Adipose tissue (tissue), 3 donors: ENCODE measurements around the gene PRSS56. TPM values are rescaled to one million over a fixed set of nuclear protein-coding genes. Genes with fewer than 3 reads are reported as not detected.

Experiments used
- H3K27ac ChIP-seq: one replicate; pipeline ENCODE4 v1.5.1; 2013; ENCODE audit warnings: low read depth, low read length
- WGBS, 3 donors: extraction: QIAGEN DNeasy Blood & Tissue Kit; methylation state at CpG; one replicate each; pipeline ENCODE4 v1.1.7; 2013; 5-methylcytosine and 5-hydroxymethylcytosine counted together
- polyA plus RNA-seq, 3 donors: library from polyadenylated mRNA; stranded (reverse); fragments of 200-250 nt; gene quantifications; one replicate each; pipeline ENCODE4 v1.2.3, GENCODE V29; 2013
- donor health status: healthy with polysubstance abuse.
- donor health status: Bipolar disorder and iron deficiency.
- donor health status: healthy.

The PRSS56 gene
- polyA plus RNA-seq, 3 donors = not detected

- 72 to 81% (median 75%) methylated on average over 20 of the region's 20 CpGs for WGBS, 3 donors
- no peak overlapping the region for H3K27ac ChIP-seq
These were observed 23.5 kb upstream of the PRSS56 start for GRCh38 chr2:232496501-232497270.

GRCh38 chr2:232497348-232497747, 22.8 kb upstream of the PRSS56 start:
- WGBS, 3 donors = 80 to 86% (median 81%) methylated on average over 13 of the region's 13 CpGs
- H3K27ac ChIP-seq = no peak overlapping the region

- WGBS, 3 donors = 92 to 99% (median 96%) methylated on average over 3 of the region's 3 CpGs
- no peak overlapping the region for H3K27ac ChIP-seq
These were observed 21.7 kb upstream of the PRSS56 start for GRCh38 chr2:232498452-232498851.

- H3K27ac ChIP-seq = no peak overlapping the region
- 56 to 79% (median 77%) methylated on average over 9 of the region's 9 CpGs for WGBS, 3 donors
These were observed 18.8 kb upstream of the PRSS56 start for GRCh38 chr2:232501331-232501771.

- WGBS, 3 donors = 39 to 51% (median 41%) methylated on average over 10 of the region's 10 CpGs
- no peak overlapping the region for H3K27ac ChIP-seq
These were observed 18.3 kb upstream of the PRSS56 start for GRCh38 chr2:232501794-232502390.

GRCh38 chr2:232502511-232502910, 17.7 kb upstream of the PRSS56 start:
- WGBS, 3 donors = 13 to 31% (median 17%) methylated on average over 20 of the region's 21 CpGs

GRCh38 chr2:232502911-232503808, 17.0 kb upstream of the PRSS56 start:
- WGBS, 3 donors = 1 to 15% (median 1%) methylated on average over 49 to 74 of the region's 75 CpGs
- H3K27ac ChIP-seq = no peak overlapping the region

More at GRCh38 chr2:232502511-232502910, 17.7 kb upstream of the PRSS56 start:
- no peak overlapping the region for H3K27ac ChIP-seq

GRCh38 chr2:232503809-232504323, 16.3 kb upstream of the PRSS56 start:
- 24 to 68% (median 27%) methylated on average over 16 of the region's 16 CpGs for WGBS, 3 donors
- H3K27ac ChIP-seq = no peak overlapping the region

- 82 to 85% (median 83%) methylated on average over 2 of the region's 2 CpGs for WGBS, 3 donors
- H3K27ac ChIP-seq = no peak overlapping the region
These were observed 15.8 kb upstream of the PRSS56 start for GRCh38 chr2:232504438-232504837.

- WGBS, 3 donors = 51 to 53% (median 51%) methylated on average over 10 of the region's 10 CpGs
- H3K27ac ChIP-seq = no peak overlapping the region
These were observed 14.3 kb upstream of the PRSS56 start for GRCh38 chr2:232505856-232506255.

GRCh38 chr2:232506709-232507108, 13.5 kb upstream of the PRSS56 start:
- 65 to 76% (median 72%) methylated on average over 4 of the region's 4 CpGs for whole genome bisulfite sequencing, 3 donors
- H3K27ac ChIP-seq = no peak overlapping the region

- WGBS, 3 donors = 77 to 87% (median 84%) methylated on average over 7 of the region's 7 CpGs
- no peak overlapping the region for H3K27ac ChIP-seq
These were observed 11.9 kb upstream of the PRSS56 start for GRCh38 chr2:232508251-232508650.

- WGBS, 3 donors = 39 to 60% (median 46%) methylated on average over 11 of the region's 11 CpGs
- H3K27ac ChIP-seq = no peak overlapping the region
These were observed 8.8 kb upstream of the PRSS56 start for GRCh38 chr2:232511336-232511890.

- 69 to 76% (median 73%) methylated on average over 10 of the region's 10 CpGs for WGBS, 3 donors
- H3K27ac ChIP-seq = no peak overlapping the region
These were observed 7.6 kb upstream of the PRSS56 start for GRCh38 chr2:232512602-232513001.

- WGBS, 3 donors = 67 to 79% (median 79%) methylated on average over 5 of the region's 5 CpGs
- H3K27ac ChIP-seq = no peak overlapping the region
These were observed 6.8 kb upstream of the PRSS56 start for GRCh38 chr2:232513353-232513752.

GRCh38 chr2:232515639-232516038, 4.5 kb upstream of the PRSS56 start:
- 91 to 93% (median 92%) methylated on average over 7 of the region's 7 CpGs for WGBS, 3 donors
- no peak overlapping the region for H3K27ac ChIP-seq

- WGBS, 3 donors = 81 to 91% (median 84%) methylated on average over 3 of the region's 3 CpGs
- no peak overlapping the region for H3K27ac ChIP-seq
These were observed 3.6 kb upstream of the PRSS56 start for GRCh38 chr2:232516551-232516950.

- WGBS, 3 donors = 73% methylated on average over 6 of the region's 6 CpGs
- no peak overlapping the region for H3K27ac ChIP-seq
These were observed 1.3 kb upstream of the PRSS56 start for GRCh38 chr2:232518844-232519243.
